VCaP (cell line): ENCODE measurements around the gene OST4.

ENCODE experiments used
- H3K27ac ChIP-seq: fragments of 450-650 bp; 2 replicates; pipeline ENCODE4 v1.5.1; 2017
- TF ChIP-seq, protein P1 (sequence below): fragments of 450-650 bp; conservative IDR thresholded peaks from 2 replicates; pipeline ENCODE4 v1.5.1; 2017; ENCODE audit warnings: mild to moderate bottlenecking, moderate library complexity

OST4 gene

DNA sequence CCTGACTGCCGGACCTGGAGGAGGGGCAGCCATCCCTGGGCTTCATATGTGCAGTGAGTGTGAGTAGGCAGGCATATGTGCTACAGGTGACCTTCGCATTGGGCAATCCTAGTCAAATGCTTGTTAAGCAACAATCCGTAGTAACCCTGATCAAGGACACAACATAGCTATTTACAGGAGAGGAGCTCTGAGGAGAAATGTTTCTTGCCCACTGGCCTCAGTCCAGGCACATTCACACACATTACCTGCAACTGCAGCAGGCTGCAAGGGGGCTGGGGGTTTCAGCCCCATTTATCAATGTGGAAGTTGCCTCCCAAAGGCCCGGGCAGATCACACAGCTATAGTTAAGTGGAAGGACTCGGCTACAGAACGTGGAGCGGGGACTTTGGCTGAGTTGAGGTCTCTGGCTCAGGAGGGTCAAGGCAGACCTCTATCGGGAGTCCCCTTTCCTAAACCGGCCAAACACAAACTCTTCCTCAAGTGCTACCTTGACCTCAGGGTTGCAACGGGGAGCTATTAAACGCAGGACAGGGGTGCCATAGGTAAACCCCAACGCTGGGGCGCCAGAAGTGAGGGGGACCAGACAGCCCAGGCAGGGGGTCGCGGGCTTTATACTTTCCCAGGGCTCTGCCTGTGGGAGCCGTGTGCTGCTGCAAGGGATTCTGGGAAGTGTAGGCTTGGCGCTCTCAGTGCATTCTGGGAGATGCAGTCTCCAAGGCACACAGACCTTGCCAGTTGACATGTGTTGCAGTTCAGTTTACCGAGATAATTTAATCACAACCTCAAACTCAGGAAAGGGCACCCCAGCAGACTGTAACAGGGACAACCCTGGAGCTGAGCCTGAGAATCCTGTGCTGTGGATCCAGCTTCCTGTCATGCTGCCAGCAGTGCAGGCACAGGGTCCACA lies 24.5 kb upstream of the OST4 start:
- H3K27ac ChIP-seq, result peak overlapping the region; percentile 67; the same call in 1 of the 2 replicates
- TF ChIP-seq, protein P1, sequence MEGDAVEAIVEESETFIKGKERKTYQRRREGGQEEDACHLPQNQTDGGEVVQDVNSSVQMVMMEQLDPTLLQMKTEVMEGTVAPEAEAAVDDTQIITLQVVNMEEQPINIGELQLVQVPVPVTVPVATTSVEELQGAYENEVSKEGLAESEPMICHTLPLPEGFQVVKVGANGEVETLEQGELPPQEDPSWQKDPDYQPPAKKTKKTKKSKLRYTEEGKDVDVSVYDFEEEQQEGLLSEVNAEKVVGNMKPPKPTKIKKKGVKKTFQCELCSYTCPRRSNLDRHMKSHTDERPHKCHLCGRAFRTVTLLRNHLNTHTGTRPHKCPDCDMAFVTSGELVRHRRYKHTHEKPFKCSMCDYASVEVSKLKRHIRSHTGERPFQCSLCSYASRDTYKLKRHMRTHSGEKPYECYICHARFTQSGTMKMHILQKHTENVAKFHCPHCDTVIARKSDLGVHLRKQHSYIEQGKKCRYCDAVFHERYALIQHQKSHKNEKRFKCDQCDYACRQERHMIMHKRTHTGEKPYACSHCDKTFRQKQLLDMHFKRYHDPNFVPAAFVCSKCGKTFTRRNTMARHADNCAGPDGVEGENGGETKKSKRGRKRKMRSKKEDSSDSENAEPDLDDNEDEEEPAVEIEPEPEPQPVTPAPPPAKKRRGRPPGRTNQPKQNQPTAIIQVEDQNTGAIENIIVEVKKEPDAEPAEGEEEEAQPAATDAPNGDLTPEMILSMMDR, result no peak

DNA sequence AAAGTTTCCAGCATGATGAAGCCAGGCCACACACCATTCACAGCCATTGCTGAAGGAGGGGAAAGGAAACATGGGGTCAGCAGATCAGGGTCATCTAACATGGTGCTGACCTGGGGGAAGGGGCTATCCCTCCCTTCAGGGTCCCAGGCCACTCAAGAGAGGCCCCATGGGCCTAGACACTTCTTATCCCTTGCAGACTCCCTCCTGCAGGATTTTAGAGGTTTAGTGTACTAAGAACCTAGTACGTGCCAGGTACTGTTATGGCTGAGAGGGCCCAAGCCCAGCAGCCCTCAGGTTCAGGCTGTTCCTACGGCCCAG lies 23.9 kb upstream of the OST4 start:
- TF ChIP-seq, protein P1, result no peak

DNA sequence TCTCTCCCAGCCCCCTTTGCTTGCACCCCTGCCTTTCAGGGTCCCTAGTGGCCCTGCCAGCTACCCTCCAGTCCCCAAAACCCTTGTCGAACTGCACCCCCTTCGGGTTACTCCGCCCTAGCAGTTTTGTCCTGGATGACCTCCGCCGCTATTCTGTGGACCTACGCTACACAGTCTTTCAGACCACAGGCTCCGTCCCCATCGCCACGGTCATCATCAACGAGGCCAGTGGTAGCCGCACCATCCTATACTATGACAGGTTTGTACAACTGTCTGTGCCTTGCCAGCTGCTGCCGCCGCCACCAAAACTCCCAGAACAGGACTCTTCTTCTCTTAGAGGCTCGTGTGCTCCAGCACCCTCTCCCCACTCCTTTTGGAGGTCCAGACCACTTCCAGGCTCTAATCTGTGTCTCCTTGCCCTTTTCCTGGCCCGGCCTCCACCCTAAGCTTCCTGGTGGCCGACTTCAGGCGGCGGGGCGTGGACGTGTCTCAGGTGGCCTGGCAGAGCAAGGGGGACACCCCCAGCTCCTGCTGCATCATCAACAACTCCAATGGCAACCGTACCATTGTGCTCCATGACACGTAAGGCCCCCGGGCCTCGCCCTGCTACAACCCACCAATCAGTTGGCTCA lies 23.0 kb upstream of the OST4 start:
- H3K27ac ChIP-seq, result no peak overlapping the region
- TF ChIP-seq, protein P1, result no peak

More for the DNA sequence above, 23.9 kb upstream of the OST4 start:
- 0 out of 2 replicates have a peak overlapping the region, but pooled peaks have one; percentile 67 for H3K27ac ChIP-seq

DNA sequence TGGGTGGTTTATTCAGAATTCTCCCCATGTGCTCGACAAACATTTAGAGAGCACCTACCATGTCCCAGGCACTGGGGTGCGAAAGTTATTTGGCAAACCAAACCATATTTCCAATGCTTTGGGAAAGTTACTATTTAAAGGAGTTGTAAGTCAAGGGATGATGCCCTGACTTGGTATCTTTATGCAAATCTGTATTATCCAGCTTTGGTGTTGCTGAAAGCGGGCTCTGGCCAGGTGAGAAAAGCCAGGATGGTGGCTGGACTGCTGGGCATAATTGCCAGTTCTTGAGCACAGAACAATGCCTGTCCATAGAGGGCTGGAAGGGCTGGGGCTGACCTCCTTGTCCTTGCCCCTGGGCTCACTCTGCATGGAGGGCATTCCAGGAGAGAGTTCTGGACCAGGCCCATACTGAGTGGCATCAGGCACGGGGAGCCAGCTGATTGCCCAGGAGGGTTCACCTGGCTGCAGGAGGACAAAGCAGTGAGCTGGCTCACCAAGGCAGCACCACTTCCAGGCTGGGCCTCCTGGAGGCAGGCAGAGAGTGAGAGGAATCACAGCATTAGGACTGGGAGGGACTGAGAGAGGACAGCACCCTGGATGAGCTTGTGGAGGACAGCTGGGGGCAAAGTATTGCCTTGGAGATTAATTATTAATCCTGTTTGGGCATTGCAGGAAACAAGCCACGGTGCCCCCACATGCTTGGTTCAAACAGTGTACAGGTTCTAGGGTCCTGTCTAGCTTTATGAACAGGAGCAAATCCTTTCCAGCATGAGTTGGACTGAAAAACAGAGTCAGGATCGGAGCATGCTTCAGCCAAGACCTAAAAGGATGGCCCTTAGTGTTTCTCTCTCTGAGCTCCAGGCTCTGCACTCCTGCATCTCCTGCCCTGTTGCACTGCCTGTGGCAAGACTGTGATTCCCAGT lies 22.2 kb upstream of the OST4 start:
- TF ChIP-seq, protein P1, result no peak
- no peak overlapping the region for H3K27ac ChIP-seq

DNA sequence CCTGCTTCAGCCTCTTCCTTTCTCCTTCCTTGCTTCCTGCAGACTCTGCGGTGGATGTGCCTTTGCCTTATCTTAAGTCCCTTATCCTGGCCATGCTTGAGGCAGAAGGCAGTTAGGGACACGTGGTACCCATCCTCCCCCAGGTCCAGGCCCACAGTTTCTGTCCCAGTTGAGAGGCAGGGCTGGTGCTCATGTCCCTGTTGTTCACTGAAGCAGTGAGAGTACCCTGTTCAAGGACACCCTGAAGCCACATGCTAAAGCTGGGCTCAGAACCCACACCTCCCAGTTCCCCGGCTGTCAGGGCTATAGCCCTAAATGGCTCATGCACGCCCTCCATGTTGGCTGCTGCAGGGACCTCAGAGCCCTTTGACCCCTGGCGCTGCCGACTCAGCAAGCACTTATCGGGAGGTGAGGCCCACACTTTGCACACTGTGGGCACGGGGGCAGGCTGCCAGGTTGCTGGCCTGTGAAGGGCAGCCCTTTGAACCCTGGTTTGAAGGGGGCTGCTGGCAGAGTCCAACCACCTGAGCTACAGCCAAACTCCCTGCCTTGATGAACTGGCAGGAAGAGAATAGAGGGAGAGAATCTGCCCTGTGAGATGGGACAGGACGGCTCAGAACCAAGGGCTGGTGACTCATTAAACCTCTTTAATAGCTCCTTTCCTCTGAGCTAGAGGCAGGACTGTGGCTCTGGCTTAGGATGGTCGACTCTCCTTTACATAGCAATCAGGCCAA lies 21.4 kb upstream of the OST4 start:
- no peak overlapping the region for H3K27ac ChIP-seq
- TF ChIP-seq, protein P1, result no peak

DNA sequence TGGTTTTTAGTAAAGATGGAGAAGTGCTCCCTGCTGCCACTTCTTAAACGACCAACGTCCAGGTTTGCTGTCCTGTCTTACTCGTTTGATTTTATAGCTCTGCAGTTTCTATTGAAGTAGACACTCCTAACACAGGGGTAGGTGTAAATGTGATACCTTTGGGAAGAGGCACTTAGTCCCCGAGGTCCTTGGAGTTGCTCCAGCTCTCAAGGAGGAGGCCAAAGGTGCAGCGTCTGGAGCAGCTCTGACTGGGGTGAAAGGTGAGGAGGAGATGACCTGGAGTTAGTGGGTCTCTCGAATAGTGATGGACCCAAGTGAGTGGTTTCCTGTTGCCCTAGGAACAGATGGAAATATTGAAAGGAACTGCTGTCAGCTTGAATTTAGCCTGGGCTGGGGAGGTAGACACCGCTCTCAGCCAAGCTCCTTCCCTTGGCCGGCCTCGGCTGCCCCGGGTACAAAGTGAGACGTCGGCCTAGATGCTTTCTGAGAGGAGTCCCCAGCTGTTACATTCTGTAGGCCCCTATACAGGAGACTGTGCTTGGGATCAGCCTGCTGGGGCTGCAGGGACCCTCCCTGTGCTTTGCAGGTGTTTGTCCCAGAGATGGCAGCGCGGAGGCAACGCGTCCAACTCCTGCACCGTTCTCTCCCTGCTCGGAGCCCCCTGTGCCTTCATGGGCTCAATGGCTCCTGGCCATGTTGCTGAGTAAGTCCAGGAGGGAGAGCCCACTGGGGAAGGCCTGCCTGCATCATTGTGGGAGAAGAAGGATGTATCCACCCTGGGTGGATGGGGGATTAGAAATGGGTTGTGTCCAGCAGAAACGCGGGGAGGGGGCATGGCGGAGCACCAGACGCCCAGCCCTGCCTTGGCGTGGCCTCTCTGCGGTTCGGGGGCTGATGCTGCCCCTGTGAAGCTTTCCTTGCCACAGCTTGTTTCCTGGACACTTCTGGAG lies 20.6 kb upstream of the OST4 start:
- no peak overlapping the region for H3K27ac ChIP-seq
- TF ChIP-seq, protein P1, result no peak
